ENCODE measurements around the gene PARK7.

- no peak for TF ChIP-seq CTCF (IDR thresholded peaks at IDR 0.05)
- TF ChIP-seq POLR2AphosphoS5 (IDR thresholded peaks at IDR 0.05), result no peak
- TF ChIP-seq EP300 (IDR thresholded peaks at IDR 0.05; ENCODE audit: low read depth), result no peak
- TF ChIP-seq POLR2A (IDR thresholded peaks at IDR 0.05), result no peak
Measured at GRCh38 chr1:7984811-7985210, 23.3 kb downstream of the PARK7 start.

Measured in transverse colon (tissue), 4 donors.